ENCODE measurements around the gene RAB7B.

GRCh38 chr1:206039046-206039973, 36.1 kb upstream of the RAB7B start:
- TF ChIP-seq CTCF (IDR thresholded peaks at IDR 0.05) (no peak), POLR2A (IDR thresholded peaks at IDR 0.05) (no peak)
